H54 (cell line): ENCODE results near the gene SLC35B2.

ENCODE experiments used
- DNase-seq: peaks from one replicate; pipeline ENCODE4 v3.0.0; 2011; ENCODE audit warnings: low spot score, mixed read lengths; ENCODE audit not compliant: insufficient read length
- FAIRE-seq: peaks from 3 replicates; lab custom pipeline; 2011; peaks lifted over from hg19 to GRCh38; lab: Jason Lieb, UNC
- POLR2A ChIP-seq: IDR thresholded peaks from 2 replicates; pipeline ENCODE4 v1.6.1; 2011; ENCODE audit warnings: low read depth, mild to moderate bottlenecking, low read length

SLC35B2 gene

DNA sequence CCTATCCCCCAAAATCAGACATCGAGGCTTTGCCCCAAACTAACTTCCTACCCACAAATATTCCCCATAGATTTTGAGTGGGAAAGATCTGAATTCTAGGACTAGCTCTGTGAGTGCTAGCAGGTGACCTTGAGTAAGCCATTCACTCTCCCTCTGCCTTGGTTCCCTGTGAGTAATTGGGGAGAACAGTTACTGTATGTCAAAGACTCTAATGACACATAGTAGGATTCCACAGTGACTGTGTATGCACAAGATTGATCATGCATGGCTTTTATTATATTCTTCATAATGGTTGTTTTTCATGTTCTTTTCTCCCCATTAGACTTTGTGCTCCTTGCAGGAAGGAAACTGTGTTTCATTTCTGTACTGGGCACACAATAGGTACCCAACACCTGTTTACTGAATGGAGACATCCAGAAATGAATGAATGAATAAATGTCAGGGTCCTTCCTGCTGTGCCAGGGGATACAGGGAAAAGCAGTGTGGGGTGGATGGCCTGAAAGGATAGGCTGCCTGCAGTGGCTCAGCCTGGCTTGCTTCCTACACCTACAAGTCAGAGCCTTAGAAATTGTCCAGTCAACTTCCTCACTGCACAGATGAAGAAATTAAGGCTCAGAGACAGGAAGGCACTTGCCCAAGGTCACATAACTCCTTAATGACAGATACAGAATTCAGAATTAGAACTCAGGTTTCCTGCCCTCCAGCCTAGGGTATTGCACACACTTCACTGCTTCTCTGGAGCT is 12.0 kb upstream of the SLC35B2 start:
- DNase-seq: no peak
- TF ChIP-seq POLR2A: no peak
- FAIRE-seq: no peak

DNA sequence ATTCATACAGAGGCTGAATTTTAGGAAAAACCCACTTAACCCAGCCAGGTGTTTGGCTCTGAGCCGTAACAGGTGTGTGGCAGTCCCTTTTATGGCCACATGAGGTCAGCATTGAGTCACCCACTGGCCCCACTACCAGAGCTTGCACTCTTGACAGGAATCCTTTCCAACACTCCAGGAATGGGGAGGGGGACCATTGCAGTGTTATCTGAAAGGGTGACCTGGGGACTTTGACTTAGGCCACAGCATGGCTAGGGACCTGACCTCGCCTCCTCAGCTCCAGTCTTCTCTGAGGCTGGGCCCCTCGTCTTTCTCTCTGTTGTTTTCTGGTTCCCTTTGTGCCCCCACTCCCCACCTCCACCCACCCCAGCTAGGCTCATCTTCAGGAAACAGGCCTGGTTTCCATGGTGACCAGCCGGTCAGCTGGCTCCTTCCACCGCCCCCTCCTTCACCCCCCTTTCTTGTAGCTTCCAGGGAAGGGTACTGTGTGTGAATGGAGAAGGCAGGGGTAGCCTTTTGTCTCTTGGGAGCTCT is 10.8 kb upstream of the SLC35B2 start:
- DNase-seq: no peak
- FAIRE-seq: no peak

DNA sequence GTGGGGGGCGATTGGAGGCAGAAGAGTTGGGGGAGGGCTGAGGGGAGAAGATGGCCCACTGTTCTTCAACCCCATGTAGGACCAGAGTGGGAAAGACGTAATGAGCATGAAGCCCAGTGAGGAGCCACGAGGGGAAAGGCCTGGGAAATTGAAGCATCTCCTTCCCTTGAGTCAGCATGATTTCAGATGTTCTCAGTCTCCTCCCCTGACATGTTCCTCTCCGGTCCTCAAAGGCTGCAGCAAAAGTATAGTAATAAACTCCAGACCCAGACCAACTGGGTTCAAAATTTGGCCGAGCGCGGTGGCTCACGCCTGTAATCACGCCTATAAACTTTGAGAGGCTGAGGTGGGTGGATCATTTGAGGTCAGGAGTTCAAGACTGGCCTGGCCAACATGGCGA is 9.9 kb upstream of the SLC35B2 start:
- FAIRE-seq (no peak), DNase-seq (no peak)
- no peak for TF ChIP-seq POLR2A

More for the DNA sequence above, 10.8 kb upstream of the SLC35B2 start:
- no peak for TF ChIP-seq POLR2A

DNA sequence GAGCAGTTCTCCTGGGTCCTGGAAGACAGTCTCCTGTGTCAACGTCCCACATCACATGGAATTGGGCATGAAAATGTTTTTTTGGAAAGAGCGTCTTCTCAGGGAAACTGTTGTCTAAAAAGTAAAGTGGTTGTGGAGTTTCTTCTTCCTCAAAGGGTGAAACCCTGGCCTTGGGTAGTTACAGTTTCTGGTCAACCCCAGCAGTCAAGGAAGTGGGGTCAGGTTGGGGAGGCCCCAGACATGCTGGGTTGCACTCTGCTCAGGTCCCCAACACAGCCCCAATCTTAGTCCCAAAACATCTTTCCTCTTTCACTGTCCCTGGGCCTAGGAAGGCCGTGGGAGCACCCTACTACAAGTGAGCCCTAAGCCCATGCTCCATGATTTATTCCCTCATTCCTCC is 9.0 kb upstream of the SLC35B2 start:
- no peak for TF ChIP-seq POLR2A
- no peak for DNase-seq
- FAIRE-seq: no peak

DNA sequence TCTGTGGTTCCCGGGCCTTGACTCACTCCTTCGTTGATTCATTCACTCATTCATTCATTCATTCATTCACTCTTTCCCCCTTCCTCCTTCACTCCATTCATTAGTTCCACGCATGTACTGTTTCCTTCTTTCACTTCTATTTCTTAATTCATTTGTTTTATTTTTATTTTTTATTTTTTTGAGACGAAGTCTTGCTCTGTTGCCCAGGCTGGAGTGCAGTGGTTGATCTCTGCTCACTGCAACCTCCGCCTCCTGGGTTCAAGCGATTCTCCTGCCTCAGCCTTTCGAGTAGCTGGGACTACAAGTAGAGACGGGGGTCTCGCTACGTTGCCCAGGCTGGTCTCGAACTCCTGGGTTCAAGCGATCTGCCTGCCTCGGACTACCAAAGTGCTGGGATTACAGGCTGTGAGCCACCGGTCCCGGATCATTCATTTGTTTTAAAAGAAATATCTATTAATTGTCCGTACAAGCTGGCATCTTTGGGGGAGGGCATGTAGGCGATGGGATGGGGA is 8.4 kb upstream of the SLC35B2 start:
- no peak for TF ChIP-seq POLR2A
- DNase-seq: no peak
- FAIRE-seq: no peak

DNA sequence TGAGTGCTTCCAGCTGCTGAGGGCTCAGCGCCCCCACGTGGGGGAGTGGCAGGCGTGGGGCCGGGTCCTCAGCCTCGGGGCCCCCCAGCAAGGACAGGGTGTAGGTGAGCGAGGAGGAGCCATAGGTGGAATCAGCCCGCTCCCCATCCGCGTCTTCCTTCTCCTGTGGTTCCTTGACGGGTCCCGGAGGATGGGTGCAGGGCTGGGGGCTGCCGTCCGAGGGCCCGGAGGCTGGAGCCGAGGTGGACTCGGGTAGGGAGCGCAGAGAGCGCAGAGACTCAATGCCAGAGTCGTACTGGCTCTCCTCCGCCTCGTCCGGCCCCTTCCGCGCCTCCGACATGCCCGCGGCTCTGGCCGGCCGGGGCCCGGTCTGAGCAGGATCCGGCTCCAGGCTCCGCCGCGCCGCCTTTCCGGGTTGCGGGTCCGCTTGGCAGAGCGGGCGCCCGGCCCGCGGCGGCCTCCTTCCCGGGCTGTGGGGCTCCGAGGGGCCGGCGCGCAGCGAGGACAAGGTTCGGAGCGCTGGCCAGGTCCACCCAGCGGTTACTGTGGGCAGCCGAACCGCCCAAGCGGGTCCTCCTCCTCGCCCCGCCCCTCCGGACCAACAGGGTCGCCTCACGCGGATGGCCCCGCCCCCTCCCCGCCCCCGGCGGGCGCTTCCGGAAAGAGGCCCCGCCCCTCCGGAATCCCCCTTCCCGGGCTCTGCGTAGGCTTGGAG is 7.8 kb upstream of the SLC35B2 start, which contains the start of gene NFKBIE:
Gene NFKBIE (minus strand): TSS at position 545 of the 715 bp plus-strand sequence. CDS start 205 bp downstream, at position 340.
- peak; percentile 100 for DNase-seq
- no peak for FAIRE-seq
- TF ChIP-seq POLR2A: peak; percentile 98

DNA sequence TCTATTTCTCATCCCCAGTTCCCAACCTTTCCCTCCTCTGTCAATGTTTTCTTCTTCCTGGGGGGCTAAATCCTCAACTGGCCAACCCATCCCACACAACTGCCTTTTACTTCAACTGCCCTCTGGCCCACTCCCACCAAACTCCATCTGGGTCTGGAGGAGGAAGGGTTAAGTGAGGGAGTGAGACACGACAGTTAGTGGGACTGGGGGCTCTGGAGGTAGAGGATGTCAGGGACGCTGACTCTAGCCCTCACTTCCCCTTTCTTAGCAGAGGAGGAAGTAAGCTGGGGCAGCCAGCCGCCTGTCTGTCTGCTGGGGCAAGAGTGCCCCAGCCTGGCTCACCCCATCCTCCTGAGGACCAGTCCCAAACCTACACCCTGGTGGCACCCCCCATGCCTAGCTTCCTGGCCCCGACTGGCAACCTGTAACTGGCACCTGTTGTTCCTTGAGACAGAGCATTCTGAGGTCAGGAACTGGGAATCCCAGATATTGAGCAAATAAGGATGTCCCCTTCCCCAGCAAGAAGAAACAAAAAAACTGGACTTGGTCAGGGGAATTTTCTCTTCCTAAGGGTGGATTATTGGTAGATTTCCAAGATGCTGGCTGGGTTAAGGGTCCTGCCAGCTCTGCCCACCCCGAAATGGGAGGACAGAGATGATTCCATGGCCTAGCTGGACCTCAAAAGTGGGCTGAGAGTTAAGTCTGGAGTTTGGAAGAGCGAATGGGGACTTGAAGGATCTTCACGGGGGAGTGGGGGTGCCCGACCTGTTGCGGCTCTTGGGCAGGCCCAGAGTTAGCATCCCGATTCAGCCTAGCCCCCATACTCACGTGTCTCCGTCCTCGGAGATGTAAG is 7.1 kb upstream of the SLC35B2 start:
- DNase-seq (no peak), FAIRE-seq (no peak)
- no peak for TF ChIP-seq POLR2A

DNA sequence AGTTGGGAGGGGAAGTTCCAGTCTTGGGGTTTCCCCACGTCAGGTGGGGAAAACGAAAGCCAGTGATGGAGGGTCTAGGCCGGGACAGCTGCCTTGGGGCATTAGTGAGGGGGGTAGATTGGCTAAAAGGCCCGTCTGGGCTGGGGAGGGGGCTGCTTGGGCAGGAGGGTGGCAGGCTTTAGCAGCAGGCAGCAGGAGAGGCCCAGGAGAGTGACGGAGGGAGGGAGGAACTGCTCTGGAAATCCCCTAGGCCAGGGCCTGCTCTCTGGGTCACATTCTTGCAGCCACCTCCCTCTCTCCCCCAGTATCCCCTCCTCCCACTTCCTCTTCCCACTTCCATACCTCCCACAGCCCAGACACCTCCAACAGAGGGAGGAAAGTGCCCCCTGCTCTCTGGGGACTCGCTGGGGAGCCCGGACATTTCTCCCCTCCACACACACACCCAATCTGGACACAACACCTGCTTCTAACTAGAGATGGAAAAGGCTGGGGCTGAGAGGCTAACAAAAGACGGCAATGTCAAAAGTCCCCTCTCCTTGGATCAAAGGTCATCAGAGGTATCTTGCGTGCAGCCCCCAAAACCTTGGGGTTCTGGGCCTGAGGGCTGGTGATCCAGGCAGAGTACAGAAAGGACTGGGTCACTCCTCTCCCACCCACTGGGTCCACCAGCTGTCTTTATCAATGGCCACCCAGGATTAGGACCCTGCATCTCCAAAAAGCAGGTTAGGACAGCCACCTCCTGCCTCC is 6.2 kb upstream of the SLC35B2 start:
- DNase-seq (no peak), FAIRE-seq (no peak)

DNA sequence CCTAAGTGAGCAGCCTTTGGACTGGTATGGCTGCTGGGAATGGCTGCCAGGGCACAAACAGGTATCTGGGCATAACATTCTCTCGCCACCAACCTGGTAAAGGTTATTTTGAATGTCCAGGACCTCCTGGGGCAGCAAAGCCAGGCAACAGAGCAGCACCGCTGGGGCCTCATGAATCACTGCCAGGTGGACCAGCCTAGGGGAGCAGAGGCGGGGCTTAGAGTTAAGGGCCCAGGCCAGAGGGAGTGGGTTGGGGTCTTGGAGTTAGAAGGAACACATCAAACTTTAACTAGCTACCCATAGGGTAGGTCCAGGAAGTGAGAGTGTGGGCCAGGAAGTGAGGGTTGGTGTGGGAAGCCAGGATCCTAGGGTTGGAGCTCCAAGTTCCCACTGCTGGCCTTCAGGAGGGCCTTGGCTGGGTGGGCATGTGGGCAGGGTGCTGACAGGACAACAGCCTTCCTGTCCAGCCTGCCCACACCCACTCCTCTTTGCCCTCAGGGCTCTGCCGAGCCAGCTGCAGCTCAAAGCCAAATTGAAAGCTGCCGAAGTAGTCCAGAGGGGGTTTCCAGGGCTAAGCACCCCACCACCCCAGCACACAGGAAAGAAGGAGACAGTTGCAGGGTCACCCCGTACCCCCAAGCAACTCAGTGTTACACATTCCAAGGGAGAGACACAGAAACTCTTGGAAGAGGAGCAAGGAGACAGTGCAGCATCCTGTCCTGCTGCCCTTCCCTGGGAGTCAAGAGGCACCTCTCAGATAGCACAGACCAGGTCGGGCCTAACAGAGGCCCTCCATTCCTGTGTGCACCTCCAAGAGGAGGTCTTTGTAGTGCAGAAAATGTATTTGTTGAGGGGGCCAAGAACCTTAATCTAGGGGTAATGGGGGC is 5.4 kb upstream of the SLC35B2 start:
- FAIRE-seq (no peak), DNase-seq (no peak)
- 0 out of 2 replicates have a peak, but pooled peaks have one; percentile 9 for TF ChIP-seq POLR2A

More for the DNA sequence above, 6.2 kb upstream of the SLC35B2 start:
- no peak for TF ChIP-seq POLR2A

DNA sequence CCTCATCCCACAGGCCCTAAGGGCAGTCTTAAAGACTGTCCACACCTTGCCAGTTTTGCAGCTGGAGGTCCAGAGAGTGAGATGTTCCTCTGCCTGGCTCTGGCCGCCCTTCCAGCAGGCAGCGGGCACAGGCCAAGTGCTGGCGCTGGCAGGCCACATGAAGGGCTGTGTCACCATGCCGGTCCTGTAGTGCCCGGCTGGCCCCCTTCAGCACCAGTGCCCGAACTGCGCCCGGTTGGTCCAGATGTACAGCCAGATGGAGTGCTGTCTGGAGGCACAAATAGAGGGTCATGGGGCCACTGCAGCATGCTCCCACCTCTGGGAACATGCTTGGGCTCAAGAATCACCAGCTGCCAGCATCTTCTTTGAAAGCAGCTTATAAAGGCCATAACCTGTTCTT is 4.3 kb upstream of the SLC35B2 start:
- FAIRE-seq (no peak), DNase-seq (no peak)
- TF ChIP-seq POLR2A: no peak

DNA sequence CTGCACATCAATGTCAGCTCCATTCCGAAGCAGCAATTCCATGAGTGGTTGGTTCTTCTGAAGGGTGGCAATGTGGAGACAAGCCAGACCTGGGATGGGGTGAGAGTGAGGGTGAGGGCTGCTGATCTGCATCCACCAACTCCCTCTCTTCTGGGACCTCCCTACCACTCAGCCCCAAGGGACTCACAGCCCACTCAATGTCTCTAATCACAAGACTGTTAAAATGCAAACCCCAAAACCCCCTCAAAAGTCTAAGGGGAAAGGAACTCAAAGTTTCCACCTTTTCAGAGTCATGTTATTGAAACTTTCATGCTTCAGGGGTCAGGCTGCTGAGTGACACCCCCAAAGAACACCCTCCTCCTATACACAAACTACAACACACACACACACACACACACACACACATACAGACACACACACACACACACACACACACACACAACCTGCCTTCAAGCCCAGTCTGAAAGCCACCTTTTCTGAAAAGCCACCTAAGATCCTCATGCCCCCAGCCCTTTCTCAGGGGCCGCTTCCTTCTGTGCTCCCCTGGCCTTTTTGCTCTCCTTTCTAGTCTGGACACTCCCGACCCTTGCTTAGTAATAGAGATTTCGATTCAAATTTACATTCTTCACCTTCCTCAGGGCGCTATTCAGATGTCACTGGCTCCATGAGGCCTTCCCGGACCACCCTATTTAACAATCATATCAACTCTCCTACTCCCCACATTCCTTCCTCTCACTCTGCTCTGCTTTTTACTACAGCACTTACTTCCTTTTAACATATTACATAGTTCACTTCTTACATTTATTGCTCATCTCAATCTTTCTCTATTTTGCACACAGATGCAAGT is 3.3 kb upstream of the SLC35B2 start:
- DNase-seq: no peak
- TF ChIP-seq POLR2A: no peak
- no peak for FAIRE-seq

DNA sequence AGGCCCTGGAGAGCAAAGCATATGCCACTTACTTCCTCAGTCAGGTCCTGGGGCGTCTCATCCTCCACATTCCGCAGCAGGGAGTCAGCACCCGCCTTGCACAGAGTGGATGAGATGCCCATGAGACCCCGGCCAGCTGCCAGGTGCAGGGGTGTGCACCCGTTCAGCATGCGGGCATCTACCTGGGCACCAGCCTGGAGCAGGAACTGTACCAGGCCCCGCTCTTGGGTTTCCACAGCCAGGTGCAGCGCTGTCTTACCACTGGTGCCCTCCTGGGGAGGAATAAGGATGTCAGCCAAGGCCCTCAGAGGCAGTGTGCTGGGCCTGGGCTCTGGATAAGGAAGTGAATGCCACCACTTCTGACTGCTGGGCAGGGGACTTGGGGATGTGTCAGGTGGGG is 2.7 kb upstream of the SLC35B2 start:
- TF ChIP-seq POLR2A: no peak
- FAIRE-seq (no peak), DNase-seq (no peak)
